Esophagus muscularis mucosa (tissue), 4 donors: Measurements from ENCODE around the gene MS4A2. TPM values are rescaled to one million over a fixed set of nuclear protein-coding genes. Genes with fewer than 3 reads are reported as not detected.
"Not testable (repeated sequence)": the region's sequence is repeated elsewhere in the genome, so short reads cannot be mapped to it uniquely, and the experiment has no call there.

Experiments used
- DNase-seq: peaks from one replicate; pipeline ENCODE4 v3.0.0-alpha.2; 2017; ENCODE audit errors: extremely low spot score
- H3K27ac ChIP-seq, 4 donors: fragments of 200-600 bp; sonication (generic); replicated peaks in 1 of 4; 1 replicate in 3 of 4; 2 replicates in 1 of 4; pipeline ENCODE4 v1.5.1; 2016 to 2019; ENCODE audit warnings: mild to moderate bottlenecking in 1 of 4
- H3K27me3 ChIP-seq, 4 donors: fragments of 200-600 bp; sonication (generic); one replicate each; pipeline versions ENCODE4 v1.5.1 to v1.6.0; 2016 to 2019
- H3K36me3 ChIP-seq, 4 donors: fragments of 200-600 bp; sonication (generic); one replicate each; pipeline ENCODE4 v1.5.1; 2016 to 2019
- H3K4me1 ChIP-seq, 4 donors: fragments of 200-600 bp; sonication (generic); one replicate each; pipeline ENCODE4 v1.5.1; 2016 to 2019
- H3K4me3 ChIP-seq, 4 donors: fragments of 200-600 bp; sonication (generic); 1 replicate in 2 of 4; 2 replicates in 2 of 4; pipeline ENCODE4 v1.5.1; 2016 to 2019; ENCODE audit warnings: mild to moderate bottlenecking in 4 of 4, moderate library complexity in 1 of 4
- H3K9me3 ChIP-seq, 4 donors: fragments of 200-600 bp; sonication (generic); 1 replicate in 3 of 4; 2 replicates in 1 of 4; pipeline ENCODE4 v1.5.1; 2016 to 2019
- CTCF ChIP-seq, 3 experiments: fragments of 200-600 bp in 2 of 3; fragments of 450-650 bp in 1 of 3; sonication (generic) in 2 of 3; IDR thresholded peaks; one replicate each; pipeline ENCODE4 v1.5.1; 2017 to 2019; ENCODE audit warnings: antibody characterized with exemption in 3 of 3, mild to moderate bottlenecking in 2 of 3, moderate library complexity in 1 of 3
- EP300 ChIP-seq: sonication (generic); formaldehyde crosslinking; IDR thresholded peaks from one replicate; pipeline ENCODE4 v1.6.1; 2017; ENCODE audit warnings: antibody characterized with exemption
- POLR2A ChIP-seq: fragments of 450-650 bp; IDR thresholded peaks from one replicate; pipeline ENCODE4 v1.6.1; 2017; ENCODE audit warnings: antibody characterized with exemption, moderate library complexity, mild to moderate bottlenecking, low read depth
- POLR2AphosphoS5 ChIP-seq, 2 donors: sonication (generic); formaldehyde crosslinking; IDR thresholded peaks; one replicate each; pipeline ENCODE4 v1.6.1; 2017; ENCODE audit warnings: antibody characterized with exemption in 2 of 2
- WGBS: methylation state at CpG from one replicate; pipeline ENCODE4 v1.1.5; 2018; 5-methylcytosine and 5-hydroxymethylcytosine counted together
- intact Hi-C: fragments of 100-400 bp; cut with DNase I; formaldehyde crosslinking; loops from one replicate; pipeline ENCODE4 v1.15.1; 2023
- total RNA-seq, 4 donors: library from RNA; depleted of rRNA; stranded (reverse); fragments of >200 nt; gene quantifications; one replicate each; pipeline versions ENCODE4 v1.1.0 to v1.2.1, GENCODE V29; 2016

Gene MS4A2
- total RNA-seq, 4 donors from 2014 or later, result 0.32 to 6.0 (median 2.6) TPM

GRCh38 chr11:60122414-60123036 is 34.1 kb downstream of the MS4A2 start:
- WGBS, result 80% methylated on average over 3 of the region's 3 CpGs
- intact Hi-C loops, result no loop called here
- no peaks in the 10 kb centered on the region for H3K9me3 ChIP-seq

GRCh38 chr11:60124802-60125432 is 36.5 kb downstream of the MS4A2 start:
- Histone ChIP-seq H3K4me3 (no peak overlapping the region), H3K9me3 (no peaks in the 10 kb centered on the region), H3K36me3 (no peaks in the 10 kb centered on the region), H3K4me1 (no peaks in the 10 kb centered on the region), H3K27ac (no peak overlapping the region), H3K27me3 (no peaks in the 10 kb centered on the region)
- no peak for DNase-seq
- WGBS, result 66% methylated on average over 11 of the region's 11 CpGs
- TF ChIP-seq POLR2A, result no peak
- intact Hi-C loops, result no loop called here

More at GRCh38 chr11:60122414-60123036, 34.1 kb downstream of the MS4A2 start:
- Histone ChIP-seq H3K4me1 (no peaks in the 10 kb centered on the region), H3K27me3 (no peaks in the 10 kb centered on the region), H3K36me3 (no peaks in the 10 kb centered on the region), H3K27ac (no peak overlapping the region), H3K4me3 (no peak overlapping the region)
- DNase-seq, result no peak
- TF ChIP-seq POLR2A (no peak), POLR2AphosphoS5 (IDR thresholded peaks at IDR 0.05) (no peak), EP300 (no peak), CTCF (IDR thresholded peaks at IDR 0.05) (no peak)

- H3K27me3 ChIP-seq, result no peaks in the 10 kb centered on the region
- no peaks in the 10 kb centered on the region for H3K9me3 ChIP-seq
- H3K4me1 ChIP-seq, result no peaks in the 10 kb centered on the region
- H3K36me3 ChIP-seq, result no peaks in the 10 kb centered on the region
- H3K27ac ChIP-seq, result no peak overlapping the region
- H3K4me3 ChIP-seq, result no peak overlapping the region
- intact Hi-C loops, result no loop called here
- DNase-seq, result no peak
- TF ChIP-seq POLR2AphosphoS5 (IDR thresholded peaks at IDR 0.05) (no peak), EP300 (no peak), CTCF (IDR thresholded peaks at IDR 0.05) (no peak), POLR2A (no peak)
These were observed 37.6 kb downstream of the MS4A2 start for GRCh38 chr11:60125956-60126585.

- H3K27ac ChIP-seq, result no peak overlapping the region
- WGBS, result 78% methylated on average over 3 of the region's 3 CpGs
- no peaks in the 10 kb centered on the region for H3K27me3 ChIP-seq
- no peak overlapping the region for H3K4me3 ChIP-seq
- intact Hi-C loops, result no loop called here
- no peak for TF ChIP-seq CTCF (IDR thresholded peaks at IDR 0.05)
- TF ChIP-seq POLR2AphosphoS5 (IDR thresholded peaks at IDR 0.05), result no peak
- no peak for TF ChIP-seq POLR2A
- TF ChIP-seq EP300, result no peak
- H3K9me3 ChIP-seq, result no peaks in the 10 kb centered on the region
- no peaks in the 10 kb centered on the region for H3K36me3 ChIP-seq
- DNase-seq, result no peak
- H3K4me1 ChIP-seq, result no peaks in the 10 kb centered on the region
These were observed 38.9 kb downstream of the MS4A2 start for GRCh38 chr11:60127311-60127811.

GRCh38 chr11:60128376-60128775 is 39.9 kb downstream of the MS4A2 start:
- intact Hi-C loops, result no loop called here
- no peaks in the 10 kb centered on the region for H3K36me3 ChIP-seq
- no peak overlapping the region for H3K27ac ChIP-seq
- H3K4me1 ChIP-seq, result no peaks in the 10 kb centered on the region
- 75% methylated on average over 2 of the region's 2 CpGs for WGBS
- no peak for TF ChIP-seq CTCF (IDR thresholded peaks at IDR 0.05)
- no peak for TF ChIP-seq POLR2AphosphoS5 (IDR thresholded peaks at IDR 0.05)
- TF ChIP-seq EP300, result no peak
- TF ChIP-seq POLR2A, result no peak
- no peaks in the 10 kb centered on the region for H3K27me3 ChIP-seq
- no peaks in the 10 kb centered on the region for H3K9me3 ChIP-seq
- no peak for DNase-seq
- no peak overlapping the region for H3K4me3 ChIP-seq

- H3K27ac ChIP-seq, DNase-seq, H3K27me3 ChIP-seq, intact Hi-C loops, H3K4me1 ChIP-seq, H3K9me3 ChIP-seq, H3K4me3 ChIP-seq, H3K36me3 ChIP-seq: not testable (repeated sequence)
- whole genome bisulfite sequencing, result 79% methylated on average over 4 of the region's 4 CpGs
These were observed 40.4 kb downstream of the MS4A2 start for GRCh38 chr11:60128866-60129265.
